Fibroblast of lung (primary cell): ENCODE results near the gene IFIT1B. TPM values are rescaled to one million over a fixed set of nuclear protein-coding genes. Genes with fewer than 3 reads are reported as not detected.
A peak's percentile ranks its signal among the peaks of the same experiment; 100 is the strongest.

Experiments used
- DNase-seq, 2 donors: peaks; one replicate each; pipeline versions ENCODE4 v3.0.0 to v3.0.0-alpha.2; 2010; ENCODE audit warnings: low read depth in 2 of 2
- H2AFZ ChIP-seq: 2 replicates; pipeline ENCODE4 v1.5.1; 2012; ENCODE audit warnings: low read length, control low read depth, inconsistent platforms
- H3K27ac ChIP-seq: 2 replicates; pipeline ENCODE4 v1.5.1; 2011; ENCODE audit warnings: low read length, control low read depth; ENCODE audit not compliant: insufficient read depth
- H3K27me3 ChIP-seq: 2 replicates; pipeline ENCODE4 v1.5.1; 2011; ENCODE audit warnings: mild to moderate bottlenecking, low read length; ENCODE audit not compliant: control insufficient read depth, insufficient read depth
- H3K36me3 ChIP-seq: 2 replicates; pipeline ENCODE4 v1.5.1; 2011; ENCODE audit warnings: low read length; ENCODE audit not compliant: control insufficient read depth, insufficient read depth
- H3K4me1 ChIP-seq: 2 replicates; pipeline ENCODE4 v1.5.1; 2011; ENCODE audit warnings: low read length; ENCODE audit not compliant: control insufficient read depth, insufficient read depth; ENCODE audit errors: extremely low read depth
- H3K4me2 ChIP-seq: 2 replicates; pipeline ENCODE4 v1.5.1; 2011; ENCODE audit warnings: low read length, control low read depth; ENCODE audit not compliant: insufficient read depth; ENCODE audit errors: extremely low read depth
- H3K4me3 ChIP-seq, 4 experiments: fragments of 200-600 bp in 1 of 4; sonication (generic) in 1 of 4; replicated peaks in 1 of 4; 2 replicates each; pipeline ENCODE4 v1.5.1; 2011 to 2016; ENCODE audit warnings: low read length in 4 of 4, low read depth in 3 of 4, mild to moderate bottlenecking in 3 of 4, control low read depth in 2 of 4, inconsistent platforms in 1 of 4, mixed read lengths in 1 of 4; ENCODE audit not compliant: insufficient read depth in 1 of 4; ENCODE audit errors: control extremely low read depth in 1 of 4
- H3K79me2 ChIP-seq: 2 replicates; pipeline ENCODE4 v1.5.1; 2012; ENCODE audit warnings: mild to moderate bottlenecking, low read length, inconsistent platforms; ENCODE audit not compliant: control insufficient read depth, insufficient read depth
- H3K9ac ChIP-seq: 2 replicates; pipeline ENCODE4 v1.5.1; 2011; ENCODE audit warnings: mild to moderate bottlenecking, low read length, control low read depth; ENCODE audit not compliant: insufficient read depth
- H3K9me3 ChIP-seq: 2 replicates; pipeline ENCODE4 v1.5.1; 2012; ENCODE audit warnings: low read depth, low read length; ENCODE audit not compliant: control insufficient read depth, insufficient read depth
- H4K20me1 ChIP-seq: 2 replicates; pipeline ENCODE4 v1.5.1; 2011; ENCODE audit warnings: low read length; ENCODE audit not compliant: control insufficient read depth, insufficient read depth; ENCODE audit errors: extremely low read depth
- EZH2 ChIP-seq: IDR thresholded peaks from 2 replicates; pipeline ENCODE4 v1.5.1; 2012; ENCODE audit warnings: low read length, control low read depth, mild to moderate bottlenecking; ENCODE audit errors: missing control alignments
- polyA plus RNA-seq, 2 donors: library from polyadenylated mRNA; depleted of rRNA in 1 of 2; stranded (reverse) in 1 of 2; unstranded in 1 of 2; fragments of >200 nt; gene quantifications; 2 replicates each; pipeline ENCODE4 v1.2.1, GENCODE V29; 2011 to 2012; ENCODE audit warnings: missing spikeins in 1 of 2
- total RNA-seq: library from RNA; depleted of rRNA; stranded (reverse); fragments of >200 nt; gene quantifications from 2 replicates; pipeline ENCODE4 v1.2.1, GENCODE V29; 2014
- TF ChIP-seq, protein P1 (sequence below), 2 donors: IDR thresholded peaks in 1 of 2; conservative IDR thresholded peaks in 1 of 2; 1 replicate in 1 of 2; 2 replicates in 1 of 2; pipeline ENCODE4 v1.5.1; 2011 to 2012; ENCODE audit warnings: low read length in 2 of 2, control low read depth in 1 of 2, inconsistent platforms in 1 of 2, low read depth in 1 of 2, mild to moderate bottlenecking in 1 of 2

The IFIT1B gene
- total and polyA plus RNA-seq, 2 donors (not counting 1 experiment from before 2014, with no cell fraction given): under 0.01 TPM; not detected in 1

DNA sequence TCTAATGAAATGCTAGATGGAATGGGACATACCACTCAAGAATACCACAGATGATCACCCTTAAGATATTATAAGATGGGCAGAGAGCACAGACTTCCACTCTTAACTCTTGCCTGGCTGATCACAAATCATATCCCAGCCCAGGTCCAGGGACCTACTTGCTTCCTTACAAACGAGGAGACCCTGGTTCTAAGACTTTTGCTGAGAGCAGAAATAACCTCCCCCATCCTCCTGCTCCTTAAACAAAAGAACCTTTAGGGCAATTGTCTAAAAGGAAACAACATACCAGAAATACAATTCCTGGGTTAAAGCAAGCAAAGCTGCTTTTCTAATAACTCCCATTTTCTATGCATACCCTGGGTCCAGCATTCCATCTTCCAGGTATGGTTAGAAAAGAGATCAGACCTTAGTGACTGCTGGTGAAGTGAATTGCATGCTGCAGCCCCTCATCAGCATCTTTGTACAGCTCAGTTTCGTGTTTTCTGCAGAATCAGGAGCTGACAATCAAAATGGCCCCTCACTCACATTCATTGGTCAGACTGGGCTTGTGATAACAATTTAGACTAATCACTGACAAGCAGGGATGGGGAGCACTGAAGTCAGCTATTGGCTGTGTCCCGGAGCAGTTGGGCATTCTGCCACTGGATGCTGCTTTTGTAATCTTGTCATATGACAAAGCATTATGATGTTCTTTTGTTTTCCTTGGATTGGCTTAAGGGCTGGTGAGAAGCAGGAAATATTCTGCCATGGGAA lies 35.5 kb upstream of the IFIT1B start:
- no peak overlapping the region for H2AFZ ChIP-seq
- H3K4me2 ChIP-seq: no peak overlapping the region

DNA sequence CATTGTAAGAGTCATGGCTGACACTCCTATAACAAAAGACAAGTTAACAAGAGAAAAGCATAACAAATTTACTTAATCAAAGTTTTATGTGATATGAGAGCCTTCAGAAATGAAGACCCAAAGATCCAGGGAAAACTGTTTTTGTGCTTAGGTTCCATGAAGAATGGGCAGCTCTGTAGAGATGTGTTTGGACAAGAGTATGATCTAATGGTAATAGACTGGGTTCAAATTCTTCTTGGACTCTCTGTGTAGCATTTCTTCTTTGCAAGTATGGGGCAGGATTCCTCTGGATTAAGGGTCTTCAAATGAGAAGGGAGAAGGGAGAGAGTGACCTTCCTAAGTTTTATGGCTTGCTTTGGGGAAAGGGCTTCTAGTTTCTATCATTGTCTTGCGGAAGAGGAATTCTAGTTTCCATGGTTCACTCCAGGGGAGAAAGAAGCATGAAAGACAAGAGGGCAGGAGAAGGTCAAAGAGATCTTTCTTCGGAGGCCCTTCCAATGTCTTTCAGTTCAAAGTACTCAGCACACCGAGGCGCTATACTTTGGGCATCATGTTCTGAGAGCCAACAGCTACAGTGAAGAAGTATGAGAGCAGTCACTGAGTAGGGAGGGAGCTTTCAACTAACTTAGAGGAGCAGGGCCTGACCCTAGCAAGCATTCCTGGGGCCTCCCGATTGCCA lies 34.6 kb upstream of the IFIT1B start:
- Histone ChIP-seq H3K9me3 (no peaks in the 10 kb centered on the region), H3K36me3 (peaks cover 2% of the 10 kb centered on the region), H4K20me1 (no peaks in the 10 kb centered on the region), H3K4me2 (no peak overlapping the region), H3K9ac (no peak overlapping the region), H3K27ac (no peak overlapping the region), H2AFZ (no peak overlapping the region), H3K79me2 (no peaks in the 10 kb centered on the region), H3K4me1 (peaks cover 3% of the 10 kb centered on the region), H3K4me3 (no peak overlapping the region), H3K27me3 (no peaks in the 10 kb centered on the region)
- TF ChIP-seq, protein P1, sequence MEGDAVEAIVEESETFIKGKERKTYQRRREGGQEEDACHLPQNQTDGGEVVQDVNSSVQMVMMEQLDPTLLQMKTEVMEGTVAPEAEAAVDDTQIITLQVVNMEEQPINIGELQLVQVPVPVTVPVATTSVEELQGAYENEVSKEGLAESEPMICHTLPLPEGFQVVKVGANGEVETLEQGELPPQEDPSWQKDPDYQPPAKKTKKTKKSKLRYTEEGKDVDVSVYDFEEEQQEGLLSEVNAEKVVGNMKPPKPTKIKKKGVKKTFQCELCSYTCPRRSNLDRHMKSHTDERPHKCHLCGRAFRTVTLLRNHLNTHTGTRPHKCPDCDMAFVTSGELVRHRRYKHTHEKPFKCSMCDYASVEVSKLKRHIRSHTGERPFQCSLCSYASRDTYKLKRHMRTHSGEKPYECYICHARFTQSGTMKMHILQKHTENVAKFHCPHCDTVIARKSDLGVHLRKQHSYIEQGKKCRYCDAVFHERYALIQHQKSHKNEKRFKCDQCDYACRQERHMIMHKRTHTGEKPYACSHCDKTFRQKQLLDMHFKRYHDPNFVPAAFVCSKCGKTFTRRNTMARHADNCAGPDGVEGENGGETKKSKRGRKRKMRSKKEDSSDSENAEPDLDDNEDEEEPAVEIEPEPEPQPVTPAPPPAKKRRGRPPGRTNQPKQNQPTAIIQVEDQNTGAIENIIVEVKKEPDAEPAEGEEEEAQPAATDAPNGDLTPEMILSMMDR (conservative IDR thresholded peaks at IDR 0.05 in 1 of 2, IDR thresholded peaks at IDR 0.05 in 1 of 2; ENCODE audit: low read depth in 1 of 2, low read length in 2 of 2): no peak
- no peak for TF ChIP-seq EZH2
- DNase-seq: no peak

More for the DNA sequence above, 35.5 kb upstream of the IFIT1B start:
- TF ChIP-seq, protein P1 (conservative IDR thresholded peaks at IDR 0.05 in 1 of 2, IDR thresholded peaks at IDR 0.05 in 1 of 2; ENCODE audit: low read depth in 1 of 2, low read length in 2 of 2): no peak
- TF ChIP-seq EZH2: no peak
- no peaks in the 10 kb centered on the region for H3K9me3 ChIP-seq
- DNase-seq: peak; percentile 83 to 85
- peaks cover 2% of the 10 kb centered on the region for H3K36me3 ChIP-seq
- no peak overlapping the region for H3K4me3 ChIP-seq
- H3K27me3 ChIP-seq: no peaks in the 10 kb centered on the region
- no peaks in the 10 kb centered on the region for H3K79me2 ChIP-seq
- H3K4me1 ChIP-seq: peaks cover 3% of the 10 kb centered on the region
- H4K20me1 ChIP-seq: no peaks in the 10 kb centered on the region
- no peak overlapping the region for H3K27ac ChIP-seq
- no peak overlapping the region for H3K9ac ChIP-seq

DNA sequence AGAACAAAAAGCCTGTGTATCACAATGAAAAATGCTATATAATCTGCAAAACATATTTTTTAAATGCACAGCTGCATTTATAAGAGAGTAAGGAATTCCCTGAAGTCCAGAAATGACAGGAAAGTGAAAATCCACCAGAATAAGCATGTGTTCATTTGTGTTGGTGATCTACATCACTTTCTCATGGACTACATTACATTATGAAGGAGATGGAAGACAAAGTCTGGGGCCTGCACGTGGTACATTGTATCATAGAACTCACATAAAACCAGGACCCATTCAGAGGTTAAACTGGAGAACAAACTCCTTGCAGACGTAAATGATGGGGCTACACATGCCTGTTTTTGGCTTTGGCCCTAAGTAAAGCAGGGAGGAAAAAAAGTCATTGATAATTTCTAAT lies 33.7 kb upstream of the IFIT1B start:
- Histone ChIP-seq H3K4me1 (peaks cover 3% of the 10 kb centered on the region), H3K79me2 (no peaks in the 10 kb centered on the region), H3K27me3 (no peaks in the 10 kb centered on the region), H3K36me3 (no peaks in the 10 kb centered on the region), H3K4me3 (no peak overlapping the region), H4K20me1 (no peaks in the 10 kb centered on the region), H3K9me3 (no peaks in the 10 kb centered on the region), H2AFZ (no peak overlapping the region), H3K27ac (no peak overlapping the region), H3K4me2 (no peak overlapping the region), H3K9ac (no peak overlapping the region)
- TF ChIP-seq, protein P1 (conservative IDR thresholded peaks at IDR 0.05 in 1 of 2, IDR thresholded peaks at IDR 0.05 in 1 of 2; ENCODE audit: low read depth in 1 of 2, low read length in 2 of 2): no peak
- TF ChIP-seq EZH2: no peak
- no peak for DNase-seq
